MV-4-11 (cell line): ENCODE data around the gene THEM4.
A peak's percentile ranks its signal among the peaks of the same experiment; 100 is the strongest.
"Not testable (repeated sequence)": the region's sequence is repeated elsewhere in the genome, so short reads cannot be mapped to it uniquely, and the experiment has no call there.

Source experiments
- DNase-seq: peaks from one replicate; lab custom pipeline; 2025; lab: John Stamatoyannopoulos, UW

THEM4 gene

DNA sequence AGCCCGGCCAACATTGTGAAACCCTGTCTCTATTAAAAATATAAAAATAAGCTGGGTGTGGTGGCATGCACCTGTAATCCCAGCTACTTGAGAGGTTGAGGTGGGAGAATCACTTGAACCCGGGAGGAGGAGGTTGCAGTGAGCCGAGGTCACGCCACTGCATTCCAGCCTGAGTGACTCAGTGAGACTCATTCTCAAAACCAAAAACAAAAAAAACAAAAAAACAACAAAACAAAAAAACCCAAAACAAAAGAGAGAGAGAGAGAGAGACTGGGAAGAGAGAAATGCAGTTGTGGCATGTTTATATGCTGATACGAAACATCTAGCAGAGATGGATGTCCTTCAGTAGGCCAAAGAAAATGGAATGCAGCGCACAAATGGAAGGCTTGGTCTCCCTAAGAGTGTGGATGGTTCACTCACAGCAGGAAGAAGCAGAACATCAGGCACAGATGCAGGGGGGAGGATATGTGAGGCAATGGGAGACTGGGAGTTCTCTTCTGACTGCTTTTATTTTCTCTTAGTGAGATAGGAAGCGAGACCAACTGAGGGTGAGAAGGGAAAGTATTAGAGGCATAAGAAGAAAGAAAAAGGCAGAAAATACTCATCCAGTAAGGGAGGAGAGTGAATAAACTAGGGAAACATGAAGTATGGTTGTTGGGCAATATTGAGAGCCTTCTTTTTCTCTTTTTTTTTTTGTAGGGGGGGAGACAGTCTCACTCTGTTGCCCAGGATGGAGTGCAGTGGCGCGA, 16.0 kb downstream of the THEM4 start:
- DNase-seq = no peak

GRCh38 chr1:151892190-151892589, 17.1 kb downstream of the THEM4 start:
- DNase-seq = no peak

DNA sequence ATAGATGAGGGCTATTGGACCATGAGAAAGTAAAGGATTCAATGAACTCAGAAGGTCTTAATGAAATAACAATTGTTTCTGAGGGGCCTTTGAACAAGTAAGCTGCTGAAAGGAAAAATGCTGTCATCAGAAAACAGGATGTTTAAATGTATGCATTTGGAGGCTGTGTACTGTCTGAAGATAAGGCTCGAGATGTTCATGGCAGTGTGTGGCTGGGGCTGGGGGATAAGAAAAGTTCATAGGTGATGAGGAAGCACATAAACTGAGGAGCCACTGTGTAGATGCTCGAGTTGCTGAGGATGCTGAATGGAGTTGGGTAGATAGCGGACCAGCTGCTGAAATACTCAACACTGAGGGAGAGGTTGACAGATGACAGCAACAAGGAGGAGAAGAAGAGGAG, 17.8 kb downstream of the THEM4 start:
- DNase-seq = no peak

DNA sequence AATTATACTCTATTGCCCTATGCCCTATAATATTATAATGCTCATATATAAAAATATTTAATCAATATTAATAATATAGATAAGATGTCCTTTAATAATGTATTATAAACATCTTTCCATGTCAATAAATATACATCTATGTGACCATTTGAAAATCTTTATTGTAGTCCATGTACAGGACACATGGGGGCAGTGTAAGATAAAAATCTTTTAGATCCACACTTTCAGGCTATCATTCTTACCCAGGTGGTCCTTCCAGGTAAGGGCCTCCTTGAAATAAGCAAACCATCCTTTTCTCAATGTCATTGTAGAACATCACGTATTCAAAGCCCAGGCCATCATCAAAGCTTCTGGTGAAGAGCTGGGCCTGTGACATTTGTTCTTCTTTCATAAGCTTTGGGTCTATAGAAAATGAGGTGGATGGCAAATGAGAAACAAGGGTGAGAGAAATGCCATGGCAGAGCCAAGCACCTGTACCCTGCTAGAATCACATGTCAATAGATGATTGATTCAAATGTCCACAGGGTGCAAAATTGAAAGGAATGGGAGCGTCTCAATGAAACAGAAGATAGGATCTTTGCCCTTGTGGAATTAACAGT, 20.2 kb downstream of the THEM4 start:
- DNase-seq = no peak

- peak; percentile 13 for DNase-seq
Observed at GRCh38 chr1:151887028-151887427, 22.3 kb downstream of the THEM4 start.

DNA sequence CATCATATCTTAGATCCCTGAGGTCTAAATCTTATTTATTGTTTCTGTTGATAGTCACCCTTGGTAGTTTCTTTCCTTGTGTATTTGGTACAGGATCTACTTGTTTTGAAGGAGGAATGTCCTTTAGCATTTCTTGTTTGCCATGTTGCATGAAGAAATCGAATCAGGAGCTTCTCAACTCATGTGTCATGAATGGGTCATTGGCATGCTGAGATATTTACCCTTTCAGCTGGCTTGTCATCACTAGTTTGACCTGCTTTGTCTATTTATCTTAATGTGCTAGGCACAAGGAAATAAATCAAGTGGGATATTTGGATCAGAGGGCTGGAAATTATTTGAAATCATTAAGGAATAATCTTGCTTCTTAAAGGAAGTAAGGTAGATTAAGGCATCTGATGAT, 23.8 kb downstream of the THEM4 start:
- no peak for DNase-seq

- not testable (repeated sequence) for DNase-seq
Observed at GRCh38 chr1:151884879-151885278, 24.4 kb downstream of the THEM4 start.

- DNase-seq = not testable (repeated sequence)
Observed at GRCh38 chr1:151884445-151884844, 24.9 kb downstream of the THEM4 start.

- DNase-seq = not testable (repeated sequence)
Observed at GRCh38 chr1:151883898-151884297, 25.4 kb downstream of the THEM4 start.

- DNase-seq = not testable (repeated sequence)
Observed at GRCh38 chr1:151882918-151883317, 26.4 kb downstream of the THEM4 start.

- DNase-seq = peak; percentile 53
Observed at GRCh38 chr1:151882466-151882865, 26.8 kb downstream of the THEM4 start.

GRCh38 chr1:151881479-151881878, 27.8 kb downstream of the THEM4 start:
- DNase-seq = no peak

DNA sequence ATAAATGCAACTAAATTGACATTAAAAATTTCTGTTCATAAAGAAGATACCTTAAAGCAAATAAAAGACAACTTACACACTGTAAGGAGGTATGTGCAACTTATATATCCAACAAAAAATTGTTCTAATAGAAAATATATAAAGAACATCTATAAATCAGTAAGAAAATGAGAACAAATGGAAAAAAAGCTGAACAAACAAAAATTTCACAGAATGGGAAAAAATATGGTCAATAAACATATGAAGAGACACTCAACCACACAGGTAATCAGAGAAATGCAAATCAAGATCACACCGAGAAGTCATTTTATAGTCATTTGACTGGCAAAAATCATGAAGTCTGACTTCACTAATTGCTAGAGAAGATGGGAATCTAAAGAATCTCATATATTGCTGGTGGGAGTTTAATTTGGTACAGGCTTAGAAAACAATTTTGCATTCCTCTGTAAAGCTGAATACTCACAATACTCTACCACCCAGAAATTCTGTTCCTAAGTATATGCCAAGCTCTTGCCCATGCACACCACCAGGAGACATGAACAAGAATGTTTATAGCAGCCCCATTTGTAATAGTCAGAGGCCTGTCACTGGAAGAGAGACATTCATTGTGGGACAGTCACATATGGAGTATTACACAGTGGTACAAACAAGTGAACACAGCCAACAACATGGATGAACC, 33.8 kb downstream of the THEM4 start:
- no peak for DNase-seq

GRCh38 chr1:151872776-151873175, 36.5 kb downstream of the THEM4 start:
- peak; percentile 83 for DNase-seq

DNA sequence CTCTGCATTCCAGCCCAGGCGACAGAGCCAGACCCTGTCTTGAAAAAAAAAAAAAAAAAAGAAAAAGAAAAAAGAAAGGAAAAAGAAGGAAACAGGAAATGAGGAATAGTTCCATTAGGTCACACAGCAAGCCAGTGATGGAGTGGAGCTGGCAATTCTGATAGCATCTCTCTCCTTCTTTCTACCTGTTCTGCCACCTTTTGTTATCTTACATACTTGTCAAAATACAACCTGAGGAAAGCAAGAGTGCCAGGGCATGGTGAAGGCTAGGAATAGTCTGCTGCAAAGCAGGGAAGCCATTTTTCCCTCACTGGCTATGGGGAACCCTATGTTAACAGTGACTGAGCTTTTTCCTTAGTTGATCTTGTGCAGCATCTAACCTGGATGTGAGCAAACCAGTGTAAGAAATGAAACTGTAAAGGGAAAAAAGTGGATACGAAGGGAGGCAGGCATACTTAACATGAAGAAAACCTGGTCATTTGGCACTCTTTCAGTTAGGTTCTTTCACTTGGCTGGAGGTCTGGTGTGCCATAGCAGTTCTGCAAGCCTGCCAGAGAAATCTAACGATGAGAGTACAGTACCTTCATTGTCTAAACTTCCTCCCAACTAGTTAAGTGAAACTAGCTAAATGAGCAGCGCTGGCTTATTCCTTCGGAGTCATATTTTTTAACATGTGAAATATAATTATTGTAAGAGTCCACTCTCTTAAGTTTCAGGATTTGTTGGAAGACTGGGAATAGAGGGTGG, 37.9 kb downstream of the THEM4 start:
- no peak for DNase-seq

- DNase-seq = no peak
Observed at GRCh38 chr1:151868486-151868885, 40.8 kb downstream of the THEM4 start.

DNA sequence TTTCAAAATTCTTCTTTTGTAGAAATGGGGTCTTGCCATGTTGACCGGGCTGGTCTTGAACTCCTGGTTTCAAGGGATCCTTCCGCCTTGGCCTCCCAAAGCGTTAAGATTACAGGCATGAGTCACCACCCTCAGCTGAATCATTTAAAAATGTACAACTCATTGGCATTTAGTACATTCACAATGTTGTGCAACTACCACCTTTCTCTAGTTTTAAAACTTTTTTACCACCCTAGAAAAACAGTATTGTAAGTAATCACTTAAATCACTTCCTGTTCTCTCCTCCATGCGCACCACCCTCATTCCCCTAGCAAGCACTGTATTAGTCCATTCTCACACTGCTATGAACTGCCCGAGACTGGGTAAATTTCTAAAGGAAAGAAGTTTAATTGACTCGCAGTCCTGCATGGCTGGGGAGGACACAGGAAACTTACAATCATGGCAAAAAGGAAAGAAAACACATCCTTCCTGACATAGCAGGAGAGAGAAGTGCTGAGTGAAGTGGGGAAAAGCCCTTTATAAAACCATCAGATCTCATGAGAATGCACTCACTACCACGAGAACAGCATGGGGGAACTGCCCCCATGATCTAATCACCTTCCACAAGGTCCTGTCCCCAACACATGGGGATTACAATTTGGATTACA, 41.4 kb downstream of the THEM4 start:
- DNase-seq = peak; percentile 95

GRCh38 chr1:151867321-151867720, 42.0 kb downstream of the THEM4 start:
- DNase-seq = peak; percentile 74

- no peak for DNase-seq
Observed at GRCh38 chr1:151864411-151864810, 44.9 kb downstream of the THEM4 start.

GRCh38 chr1:151862604-151863003, 46.7 kb downstream of the THEM4 start:
- DNase-seq = no peak

- DNase-seq = no peak
Observed at GRCh38 chr1:151860504-151861187, 48.7 kb downstream of the THEM4 start.
